ENCODE data around the gene CREB5.
"Not testable (repeated sequence)": the region's sequence is repeated elsewhere in the genome, so short reads cannot be mapped to it uniquely, and the experiment has no call there.

Gene CREB5

GRCh38 chr7:28576656-28577055 is 164.3 kb downstream of the CREB5 start:
- DNase-seq (ENCODE audit: low read depth in 1 of 2, low spot score in 1 of 2) = no peak

- no peak for DNase-seq (ENCODE audit: low read depth in 1 of 2, low spot score in 1 of 2)
Measured at GRCh38 chr7:28579571-28579970, 167.3 kb downstream of the CREB5 start.

GRCh38 chr7:28580665-28581064 is 168.3 kb downstream of the CREB5 start:
- no peak for DNase-seq (ENCODE audit: low read depth in 1 of 2, low spot score in 1 of 2)

GRCh38 chr7:28581351-28581750 is 169.0 kb downstream of the CREB5 start:
- no peak for DNase-seq (ENCODE audit: low read depth in 1 of 2, low spot score in 1 of 2)

- DNase-seq (ENCODE audit: low read depth in 1 of 2, low spot score in 1 of 2) = no peak
Measured at GRCh38 chr7:28582226-28582625, 169.9 kb downstream of the CREB5 start.

- no peak for DNase-seq (ENCODE audit: low read depth in 1 of 2, low spot score in 1 of 2)
Measured at GRCh38 chr7:28584235-28584634, 171.9 kb downstream of the CREB5 start.

GRCh38 chr7:28586736-28587135 is 174.4 kb downstream of the CREB5 start:
- no peak for DNase-seq (ENCODE audit: low read depth in 1 of 2, low spot score in 1 of 2)

GRCh38 chr7:28587211-28587610 is 174.9 kb downstream of the CREB5 start:
- DNase-seq (ENCODE audit: low read depth in 1 of 2, low spot score in 1 of 2) = no peak

GRCh38 chr7:28588602-28589001 is 176.3 kb downstream of the CREB5 start:
- no peak for DNase-seq (ENCODE audit: low read depth in 1 of 2, low spot score in 1 of 2)

GRCh38 chr7:28591041-28591674 is 178.8 kb downstream of the CREB5 start:
- no peak for DNase-seq (ENCODE audit: low read depth in 1 of 2, low spot score in 1 of 2)

- DNase-seq (ENCODE audit: low read depth in 1 of 2, low spot score in 1 of 2) = no peak
Measured at GRCh38 chr7:28591725-28592349, 179.5 kb downstream of the CREB5 start.

- DNase-seq (ENCODE audit: low read depth in 1 of 2, low spot score in 1 of 2) = no peak
Measured at GRCh38 chr7:28592861-28593260, 180.5 kb downstream of the CREB5 start.

- DNase-seq (ENCODE audit: low read depth in 1 of 2, low spot score in 1 of 2) = no peak
Measured at GRCh38 chr7:28595076-28595475, 182.8 kb downstream of the CREB5 start.

GRCh38 chr7:28595801-28596200 is 183.5 kb downstream of the CREB5 start:
- no peak for DNase-seq (ENCODE audit: low read depth in 1 of 2, low spot score in 1 of 2)

- DNase-seq (ENCODE audit: low read depth in 1 of 2, low spot score in 1 of 2) = no peak
Measured at GRCh38 chr7:28596245-28596935, 184.1 kb downstream of the CREB5 start.

- DNase-seq (ENCODE audit: low read depth in 1 of 2, low spot score in 1 of 2) = no peak
Measured at GRCh38 chr7:28597284-28597683, 185.0 kb downstream of the CREB5 start.

- DNase-seq (ENCODE audit: low read depth in 1 of 2, low spot score in 1 of 2) = not testable (repeated sequence)
Measured at GRCh38 chr7:28598037-28598436, 185.7 kb downstream of the CREB5 start.

GRCh38 chr7:28598586-28598985 is 186.3 kb downstream of the CREB5 start:
- DNase-seq (ENCODE audit: low read depth in 1 of 2, low spot score in 1 of 2) = no peak

- DNase-seq (ENCODE audit: low read depth in 1 of 2, low spot score in 1 of 2) = no peak
Measured at GRCh38 chr7:28599411-28599810, 187.1 kb downstream of the CREB5 start.

GRCh38 chr7:28602282-28602681 is 190.0 kb downstream of the CREB5 start:
- no peak for DNase-seq (ENCODE audit: low read depth in 1 of 2, low spot score in 1 of 2)

- no peak for DNase-seq (ENCODE audit: low read depth in 1 of 2, low spot score in 1 of 2)
Measured at GRCh38 chr7:28605427-28606085, 193.2 kb downstream of the CREB5 start.

- no peak for DNase-seq (ENCODE audit: low read depth in 1 of 2, low spot score in 1 of 2)
Measured at GRCh38 chr7:28606421-28606820, 194.1 kb downstream of the CREB5 start.

All from stimulated activated CD4-positive, alpha-beta T cell treated with anti-CD3 and anti-CD28 coated beads, Interleukin-15, amount 100 ng/mL, for 1 hour (primary cell).